ENCODE results near the gene BCAS3. TPM values are rescaled to one million over a fixed set of nuclear protein-coding genes. Genes with fewer than 3 reads are reported as not detected.

BCAS3 gene
- total and polyA plus RNA-seq, 3 experiments from 2014 or later: 10.7 to 35.3 (median 13.5) TPM

DNA sequence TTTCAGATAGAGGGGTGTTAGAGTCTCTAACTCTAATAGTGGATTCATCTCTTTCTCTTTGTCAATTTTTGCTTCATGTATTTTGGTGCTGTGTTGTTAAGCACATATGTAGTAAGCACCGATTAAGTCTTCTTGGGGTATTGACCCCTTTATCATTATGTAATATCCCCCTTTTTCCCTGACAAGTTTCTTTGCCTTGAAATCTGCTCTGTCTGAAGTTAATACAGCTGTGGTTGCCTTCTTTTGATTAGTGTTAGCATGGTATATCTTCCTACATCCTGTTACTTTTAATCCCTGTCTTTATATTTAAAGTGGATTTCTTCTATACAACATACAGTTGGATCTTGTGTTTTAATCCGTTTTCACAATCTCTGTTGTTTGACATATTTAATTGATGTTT lies 60.6 kb downstream of the BCAS3 start:
- Mint-ChIP-seq H3K36me3 (peaks cover 5 to 14% (median 12%) of the 10 kb centered on the region in 3 donors), H3K9me3 (no peaks in the 10 kb centered on the region), H3K4me3 (no peak overlapping the region), H3K27ac (no peak overlapping the region), H3K4me1 (peaks cover 3 to 15% (median 8%) of the 10 kb centered on the region in 3 donors), H3K27me3 (no peaks in the 10 kb centered on the region)
- Histone ChIP-seq H3K9me3 (ENCODE audit: low read length) (no peaks in the 10 kb centered on the region), H3K36me3 (ENCODE audit: insufficient read depth, low read length) (no peaks in the 10 kb centered on the region), H3K27ac (ENCODE audit: low read depth, low read length) (no peak overlapping the region), H3K4me1 (ENCODE audit: insufficient read depth, low read length) (no peaks in the 10 kb centered on the region), H3K27me3 (ENCODE audit: insufficient read depth, low read length, poor library complexity, severe bottlenecking) (no peaks in the 10 kb centered on the region), H3K4me3 (ENCODE audit: low read length) (no peak overlapping the region)
- ChIA-PET POLR2A (no interaction called here), CTCF (no interaction called here)
- DNase-seq: no peak

DNA sequence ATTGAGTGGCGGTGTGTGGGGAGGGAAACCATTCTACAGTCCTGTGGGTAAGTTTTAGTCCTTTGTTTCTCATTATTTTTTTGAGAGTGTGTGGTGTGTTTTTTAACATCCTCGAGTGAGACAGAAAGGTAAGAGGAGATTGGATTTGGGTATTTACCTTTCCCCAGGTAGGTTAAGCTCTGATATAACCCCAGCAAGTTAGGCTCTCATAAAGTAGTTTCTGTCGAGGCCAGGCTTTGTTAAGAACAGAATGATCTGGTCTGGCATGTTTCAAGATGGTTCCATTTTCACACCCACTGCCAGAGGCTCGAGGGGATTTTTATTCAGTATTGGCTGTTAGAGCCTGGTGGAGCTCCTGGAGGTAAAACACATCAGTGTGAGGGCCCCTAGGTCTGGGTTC lies 62.9 kb downstream of the BCAS3 start:
- POLR2A ChIA-PET: no interaction called here
- CTCF ChIA-PET: no interaction called here
- Histone ChIP-seq H3K36me3 (ENCODE audit: insufficient read depth, low read length) (no peaks in the 10 kb centered on the region), H3K27ac (ENCODE audit: low read depth, low read length) (no peak overlapping the region), H3K4me3 (ENCODE audit: low read length) (no peak overlapping the region), H3K9me3 (ENCODE audit: low read length) (no peaks in the 10 kb centered on the region), H3K27me3 (ENCODE audit: insufficient read depth, low read length, poor library complexity, severe bottlenecking) (no peaks in the 10 kb centered on the region), H3K4me1 (ENCODE audit: insufficient read depth, low read length) (no peaks in the 10 kb centered on the region)
- peaks cover 5 to 13% (median 12%) of the 10 kb centered on the region in 3 donors for H3K36me3 Mint-ChIP-seq
- no peak overlapping the region for H3K4me3 Mint-ChIP-seq
- peak overlapping the region in 1 of 8 donors; percentile 23 for H3K27ac Mint-ChIP-seq
- DNase-seq: no peak
- H3K27me3 Mint-ChIP-seq: no peaks in the 10 kb centered on the region
- H3K9me3 Mint-ChIP-seq: no peaks in the 10 kb centered on the region
- H3K4me1 Mint-ChIP-seq: peaks cover 0 to 8% (median 2%) of the 10 kb centered on the region in 3 donors

GRCh38 chr17:60741031-60741430 lies 63.4 kb downstream of the BCAS3 start:
- peaks cover 0 to 8% (median 2%) of the 10 kb centered on the region in 3 donors for H3K4me1 Mint-ChIP-seq
- peaks cover 5 to 12% (median 12%) of the 10 kb centered on the region in 3 donors for H3K36me3 Mint-ChIP-seq
- H3K4me3 Mint-ChIP-seq: no peak overlapping the region
- Histone ChIP-seq H3K9me3 (ENCODE audit: low read length) (no peaks in the 10 kb centered on the region), H3K4me1 (ENCODE audit: insufficient read depth, low read length) (no peaks in the 10 kb centered on the region), H3K36me3 (ENCODE audit: insufficient read depth, low read length) (no peaks in the 10 kb centered on the region), H3K27me3 (ENCODE audit: insufficient read depth, low read length, poor library complexity, severe bottlenecking) (no peaks in the 10 kb centered on the region), H3K27ac (ENCODE audit: low read depth, low read length) (no peak overlapping the region), H3K4me3 (ENCODE audit: low read length) (no peak overlapping the region)
- CTCF ChIA-PET: no interaction called here
- H3K27me3 Mint-ChIP-seq: no peaks in the 10 kb centered on the region
- no peaks in the 10 kb centered on the region for H3K9me3 Mint-ChIP-seq
- POLR2A ChIA-PET: no interaction called here
- DNase-seq: no peak
- H3K27ac Mint-ChIP-seq: no peak overlapping the region

GRCh38 chr17:60743282-60743681 lies 65.6 kb downstream of the BCAS3 start:
- Histone ChIP-seq H3K9me3 (ENCODE audit: low read length) (no peaks in the 10 kb centered on the region), H3K36me3 (ENCODE audit: insufficient read depth, low read length) (no peaks in the 10 kb centered on the region), H3K27me3 (ENCODE audit: insufficient read depth, low read length, poor library complexity, severe bottlenecking) (no peaks in the 10 kb centered on the region), H3K4me1 (ENCODE audit: insufficient read depth, low read length) (no peaks in the 10 kb centered on the region), H3K4me3 (ENCODE audit: low read length) (no peak overlapping the region), H3K27ac (ENCODE audit: low read depth, low read length) (no peak overlapping the region)
- Mint-ChIP-seq H3K4me3 (no peak overlapping the region), H3K9me3 (no peaks in the 10 kb centered on the region), H3K4me1 (peaks cover 1 to 7% (median 6%) of the 10 kb centered on the region in 3 donors), H3K27ac (no peak overlapping the region), H3K27me3 (no peaks in the 10 kb centered on the region), H3K36me3 (peaks cover 0 to 13% (median 8%) of the 10 kb centered on the region in 3 donors)
- POLR2A ChIA-PET: no interaction called here
- DNase-seq: no peak
- CTCF ChIA-PET: interaction anchor here (1.7 kb wide), 1 partner anchor 23 kb away, joined by 4 read pairs; no protein-coding TSS in a partner anchor

GRCh38 chr17:60743799-60744198 lies 66.1 kb downstream of the BCAS3 start:
- Histone ChIP-seq H3K27ac (ENCODE audit: low read depth, low read length) (no peak overlapping the region), H3K4me1 (ENCODE audit: insufficient read depth, low read length) (no peaks in the 10 kb centered on the region), H3K9me3 (ENCODE audit: low read length) (no peaks in the 10 kb centered on the region), H3K27me3 (ENCODE audit: insufficient read depth, low read length, poor library complexity, severe bottlenecking) (no peaks in the 10 kb centered on the region), H3K36me3 (ENCODE audit: insufficient read depth, low read length) (no peaks in the 10 kb centered on the region), H3K4me3 (ENCODE audit: low read length) (no peak overlapping the region)
- DNase-seq: no peak
- Mint-ChIP-seq H3K4me3 (no peak overlapping the region), H3K27me3 (no peaks in the 10 kb centered on the region), H3K36me3 (peaks cover 0 to 15% (median 8%) of the 10 kb centered on the region in 3 donors), H3K4me1 (peaks cover 2 to 6% (median 6%) of the 10 kb centered on the region in 3 donors), H3K9me3 (no peaks in the 10 kb centered on the region), H3K27ac (no peak overlapping the region)
- ChIA-PET POLR2A (interaction anchor here (0.6 kb wide), 1 partner anchor 396 kb away, joined by 4 read pairs; no protein-coding TSS in a partner anchor), CTCF (interaction anchor here (0.8 to 1.7 kb wide), 2 partner anchors 615 to 659 kb away, joined by 3 to 4 read pairs; no protein-coding TSS in a partner anchor)

DNA sequence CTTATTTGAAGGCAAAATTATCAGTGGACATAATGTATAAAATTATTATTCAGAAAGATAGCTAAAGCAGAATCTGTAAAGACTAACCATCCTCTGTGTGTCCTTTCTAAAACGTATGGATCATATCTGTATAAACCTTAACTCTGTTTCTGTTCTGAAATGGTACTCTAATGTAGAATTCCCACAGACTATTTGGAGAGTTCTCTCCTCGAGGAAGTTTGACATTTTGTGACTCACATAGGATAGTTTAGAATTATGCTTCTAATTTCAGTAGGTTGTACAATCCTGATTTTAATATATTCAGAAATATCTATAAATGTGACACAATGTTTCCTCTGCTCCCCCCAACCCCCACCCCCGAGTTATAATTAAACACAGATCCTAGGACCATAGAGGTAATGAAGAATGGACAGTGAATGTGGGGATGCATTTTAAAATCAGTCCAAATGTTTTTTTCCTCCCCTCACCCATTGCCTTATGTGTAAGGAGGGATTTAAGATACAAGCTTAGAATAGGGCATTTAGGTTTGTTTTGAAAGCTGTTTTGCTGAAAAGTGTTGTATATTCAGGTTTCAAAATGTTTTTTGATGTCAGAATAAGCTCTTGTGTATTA lies 66.8 kb downstream of the BCAS3 start:
- ChIA-PET POLR2A (interaction anchor here (0.6 to 0.7 kb wide), 2 partner anchors 26 to 396 kb away, joined by 4 to 7 read pairs; no protein-coding TSS in a partner anchor), CTCF (interaction anchor here (0.8 to 1.7 kb wide), 2 partner anchors 615 to 658 kb away, joined by 3 to 4 read pairs; no protein-coding TSS in a partner anchor)
- peaks cover 0 to 18% (median 8%) of the 10 kb centered on the region in 3 donors for H3K36me3 Mint-ChIP-seq

GRCh38 chr17:60745544-60745943 lies 67.9 kb downstream of the BCAS3 start:
- no peaks in the 10 kb centered on the region for H3K4me1 ChIP-seq (ENCODE audit: insufficient read depth, low read length)
- H3K27me3 ChIP-seq (ENCODE audit: insufficient read depth, low read length, poor library complexity, severe bottlenecking): no peaks in the 10 kb centered on the region
- H3K4me1 Mint-ChIP-seq: peaks cover 2 to 6% (median 6%) of the 10 kb centered on the region in 3 donors
- H3K9me3 ChIP-seq (ENCODE audit: low read length): no peaks in the 10 kb centered on the region
- no peak for DNase-seq
- POLR2A ChIA-PET: no interaction called here
- no peak overlapping the region for H3K4me3 Mint-ChIP-seq
- peaks cover 2 to 18% (median 4%) of the 10 kb centered on the region in 3 donors for H3K36me3 Mint-ChIP-seq
- no peaks in the 10 kb centered on the region for H3K36me3 ChIP-seq (ENCODE audit: insufficient read depth, low read length)
- no peaks in the 10 kb centered on the region for H3K27me3 Mint-ChIP-seq
- H3K27ac Mint-ChIP-seq: no peak overlapping the region
- no peak overlapping the region for H3K4me3 ChIP-seq (ENCODE audit: low read length)
- CTCF ChIA-PET: interaction anchor here (1.1 to 1.7 kb wide), 2 partner anchors 12 to 613 kb away, joined by 3 to 4 read pairs; no protein-coding TSS in a partner anchor
- peaks cover 0 to under 1% (median 0%) of the 10 kb centered on the region in 5 donors for H3K9me3 Mint-ChIP-seq
- H3K27ac ChIP-seq (ENCODE audit: low read depth, low read length): no peak overlapping the region

More for the DNA sequence above, 66.8 kb downstream of the BCAS3 start:
- Mint-ChIP-seq H3K9me3 (no peaks in the 10 kb centered on the region), H3K27ac (no peak overlapping the region), H3K4me1 (peaks cover 2 to 6% (median 6%) of the 10 kb centered on the region in 3 donors), H3K4me3 (no peak overlapping the region), H3K27me3 (no peaks in the 10 kb centered on the region)
- Histone ChIP-seq H3K9me3 (ENCODE audit: low read length) (no peaks in the 10 kb centered on the region), H3K36me3 (ENCODE audit: insufficient read depth, low read length) (no peaks in the 10 kb centered on the region), H3K4me1 (ENCODE audit: insufficient read depth, low read length) (no peaks in the 10 kb centered on the region), H3K4me3 (ENCODE audit: low read length) (no peak overlapping the region), H3K27me3 (ENCODE audit: insufficient read depth, low read length, poor library complexity, severe bottlenecking) (no peaks in the 10 kb centered on the region), H3K27ac (ENCODE audit: low read depth, low read length) (no peak overlapping the region)
- no peak for DNase-seq

DNA sequence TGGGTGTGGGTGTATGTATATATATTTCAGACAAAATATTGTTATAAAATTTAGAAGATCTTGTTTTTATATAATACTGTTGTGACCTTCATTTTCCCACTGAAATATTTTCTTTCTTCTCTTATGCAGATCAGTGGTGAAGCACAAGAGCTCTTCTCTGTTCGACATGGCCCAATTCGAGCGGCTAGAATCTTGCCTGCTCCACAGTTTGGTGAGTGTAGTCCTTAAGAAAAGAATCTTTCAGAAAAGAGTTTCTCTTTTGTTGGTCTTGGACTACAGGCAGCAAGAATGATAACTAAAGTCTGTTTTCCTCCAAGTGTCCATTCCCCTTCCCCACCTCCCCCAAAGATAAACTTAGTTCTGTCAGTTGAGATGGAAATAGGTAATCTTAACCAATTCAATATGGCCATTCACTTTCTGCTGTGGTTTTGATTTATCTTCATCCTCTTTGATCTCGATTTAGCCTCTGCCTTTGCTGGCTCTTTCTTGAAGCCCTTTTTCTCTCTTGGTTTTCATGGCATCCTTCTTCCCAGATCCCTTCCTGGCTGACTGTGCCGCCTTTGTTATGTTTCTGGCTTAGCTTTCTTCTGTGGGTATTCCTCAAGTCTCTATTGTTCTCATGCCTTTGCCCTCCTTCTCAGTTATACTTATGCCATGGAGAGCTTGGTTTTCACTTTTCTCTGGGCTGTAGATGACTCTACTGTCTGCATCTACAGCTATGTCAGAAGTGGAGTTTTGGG lies 69.6 kb downstream of the BCAS3 start:
- peaks cover 2 to 18% (median 6%) of the 10 kb centered on the region in 3 donors for H3K36me3 Mint-ChIP-seq
- no peaks in the 10 kb centered on the region for H3K4me1 ChIP-seq (ENCODE audit: insufficient read depth, low read length)
- peaks cover 0 to 3% (median 0%) of the 10 kb centered on the region in 5 donors for H3K9me3 Mint-ChIP-seq
- H3K4me3 ChIP-seq (ENCODE audit: low read length): no peak overlapping the region
- DNase-seq: no peak
- H3K4me1 Mint-ChIP-seq: peaks cover 2 to 6% (median 6%) of the 10 kb centered on the region in 3 donors
- H3K4me3 Mint-ChIP-seq: no peak overlapping the region
- no peaks in the 10 kb centered on the region for H3K9me3 ChIP-seq (ENCODE audit: low read length)
- no peaks in the 10 kb centered on the region for H3K27me3 Mint-ChIP-seq
- ChIA-PET CTCF (interaction anchor here (1.4 kb wide), 1 partner anchor 26 kb away, joined by 3 read pairs; no protein-coding TSS in a partner anchor), POLR2A (no interaction called here)
- no peak overlapping the region for H3K27ac ChIP-seq (ENCODE audit: low read depth, low read length)
- no peaks in the 10 kb centered on the region for H3K27me3 ChIP-seq (ENCODE audit: insufficient read depth, low read length, poor library complexity, severe bottlenecking)
- no peaks in the 10 kb centered on the region for H3K36me3 ChIP-seq (ENCODE audit: insufficient read depth, low read length)
- H3K27ac Mint-ChIP-seq: peak overlapping the region in 3 of 8 donors; percentile 4 to 52 (median 23)
